MM.1S (cell line): ENCODE results near the gene FA2H.
A peak's percentile ranks its signal among the peaks of the same experiment; 100 is the strongest.

Source experiments
- DNase-seq: peaks from one replicate; pipeline ENCODE4 v3.0.0-alpha.2; 2015
- H2AFZ ChIP-seq: fragments of 300-600 bp; sonication (generic); 2 replicates; pipeline ENCODE4 v1.6.0; 2016; ENCODE audit warnings: antibody characterized with exemption, low read length
- H3F3A ChIP-seq: fragments of 300-600 bp; sonication (generic); 2 replicates; pipeline ENCODE4 v1.6.1; 2016; ENCODE audit warnings: mild to moderate bottlenecking, antibody characterized with exemption, low read length, moderate library complexity, mixed read lengths; ENCODE audit not compliant: insufficient read depth
- H3K27ac ChIP-seq: fragments of 300-600 bp; sonication (generic); 2 replicates; pipeline ENCODE4 v1.5.1; 2016; ENCODE audit warnings: mild to moderate bottlenecking, low read length
- H3K27me3 ChIP-seq: fragments of 300-600 bp; sonication (generic); replicated peaks from 2 replicates; pipeline ENCODE4 v1.6.0; 2016; ENCODE audit warnings: low read length; ENCODE audit not compliant: insufficient read depth
- H3K36me3 ChIP-seq: fragments of 300-600 bp; sonication (generic); replicated peaks from 2 replicates; pipeline ENCODE4 v1.6.1; 2016; ENCODE audit warnings: mild to moderate bottlenecking, low read length, mixed read lengths; ENCODE audit not compliant: insufficient read depth
- H3K4me1 ChIP-seq: fragments of 300-600 bp; sonication (generic); 2 replicates; pipeline ENCODE4 v1.6.1; 2016; ENCODE audit warnings: low read length, mixed read lengths
- H3K4me2 ChIP-seq: fragments of 300-600 bp; sonication (generic); 2 replicates; pipeline ENCODE4 v1.6.0; 2016; ENCODE audit warnings: low read depth, low read length
- H3K4me3 ChIP-seq: fragments of 300-600 bp; sonication (generic); 2 replicates; pipeline ENCODE4 v1.5.1; 2016; ENCODE audit warnings: low read length, mixed read lengths
- H3K79me2 ChIP-seq: fragments of 300-600 bp; sonication (generic); 2 replicates; pipeline ENCODE4 v1.6.1; 2016; ENCODE audit warnings: mixed run types, low read length, mixed read lengths
- H3K9ac ChIP-seq: fragments of 300-600 bp; sonication (generic); 2 replicates; pipeline ENCODE4 v1.6.1; 2016; ENCODE audit warnings: low read length, mixed read lengths
- H3K9me2 ChIP-seq: fragments of 300-600 bp; sonication (generic); replicated peaks from 2 replicates; pipeline ENCODE4 v1.6.1; 2016; ENCODE audit warnings: mild to moderate bottlenecking, low read length, mixed read lengths; ENCODE audit not compliant: insufficient read depth
- H3K9me3 ChIP-seq: fragments of 300-600 bp; sonication (generic); replicated peaks from 2 replicates; pipeline ENCODE4 v1.6.1; 2016; ENCODE audit warnings: mild to moderate bottlenecking, low read length, mixed read lengths; ENCODE audit not compliant: insufficient read depth
- H4K20me1 ChIP-seq: fragments of 300-600 bp; sonication (generic); 2 replicates; pipeline ENCODE4 v1.6.1; 2016; ENCODE audit warnings: mild to moderate bottlenecking, low read length, moderate library complexity, mixed read lengths; ENCODE audit not compliant: insufficient read depth
- EZH2 ChIP-seq: fragments of 300-600 bp; sonication (generic); optimal IDR thresholded peaks from 2 replicates; pipeline ENCODE3; 2017; ENCODE audit warnings: low read depth, mild to moderate bottlenecking, antibody characterized with exemption, low read length, mixed read lengths
- EZH2phosphoT487 ChIP-seq: fragments of 300-600 bp; sonication (generic); IDR thresholded peaks from 2 replicates; pipeline ENCODE4 v1.6.1; 2018; ENCODE audit warnings: antibody characterized with exemption, low read length
- TF ChIP-seq, protein P1 (sequence below): fragments of 300-600 bp; sonication (generic); IDR thresholded peaks from 2 replicates; pipeline ENCODE4 v1.5.1; 2016; ENCODE audit warnings: antibody characterized with exemption, low read length, mixed read lengths

Gene FA2H

DNA sequence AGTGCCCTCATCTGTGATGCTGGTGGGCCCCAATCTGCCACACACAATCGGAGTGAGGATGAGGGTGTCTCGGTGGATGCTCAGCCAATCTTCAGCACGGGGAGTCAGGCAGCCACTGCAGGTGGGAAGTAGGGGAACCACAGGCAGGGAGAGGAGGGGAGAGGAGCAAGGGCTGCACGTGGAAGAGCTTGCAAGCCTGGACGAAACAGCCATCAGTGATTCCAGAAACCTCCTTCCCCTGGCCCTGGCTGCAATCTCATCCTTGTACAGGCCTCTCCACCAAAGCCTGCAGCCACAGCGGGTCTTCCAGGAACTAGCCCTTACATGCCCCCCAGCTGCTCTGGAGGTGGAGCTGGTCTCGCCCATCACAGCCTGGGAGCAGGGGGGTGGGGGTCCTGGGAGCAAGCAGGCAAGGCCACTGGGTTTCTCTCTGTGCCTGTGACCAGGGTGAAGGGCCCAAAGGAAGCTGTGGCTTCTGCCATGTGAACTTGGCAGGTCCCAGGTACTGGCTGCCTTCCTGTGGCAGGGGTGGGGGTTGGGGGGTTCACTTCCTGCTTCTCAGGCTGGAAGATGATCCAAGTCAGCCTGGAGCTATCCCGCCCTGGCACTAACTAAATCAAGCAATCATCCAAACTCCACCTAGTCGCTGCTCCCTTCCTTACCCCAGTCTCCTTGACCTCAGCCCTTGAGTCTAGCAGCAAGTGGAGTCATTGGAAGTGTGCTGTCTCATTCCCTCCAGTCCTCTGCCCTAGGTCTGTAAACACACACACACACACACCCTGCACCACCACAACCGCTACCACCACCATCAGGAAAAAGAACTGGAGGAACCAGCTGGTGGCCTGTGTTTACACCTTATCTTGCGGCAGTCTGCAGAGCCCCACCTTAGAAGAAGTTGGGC, 44.6 kb downstream of the FA2H start:
- Histone ChIP-seq H3K9me3 (no peaks in the 10 kb centered on the region), H3K4me2 (no peak overlapping the region), H3K79me2 (no peaks in the 10 kb centered on the region), H3K9ac (no peak overlapping the region), H3K4me3 (no peak overlapping the region), H3K27me3 (no peaks in the 10 kb centered on the region), H3F3A (no peaks in the 10 kb centered on the region), H2AFZ (no peak overlapping the region), H4K20me1 (no peaks in the 10 kb centered on the region), H3K27ac (no peak overlapping the region), H3K9me2 (no peaks in the 10 kb centered on the region), H3K4me1 (no peaks in the 10 kb centered on the region), H3K36me3 (no peaks in the 10 kb centered on the region)
- no peak for TF ChIP-seq EZH2
- TF ChIP-seq EZH2phosphoT487 = no peak
- TF ChIP-seq, protein P1, sequence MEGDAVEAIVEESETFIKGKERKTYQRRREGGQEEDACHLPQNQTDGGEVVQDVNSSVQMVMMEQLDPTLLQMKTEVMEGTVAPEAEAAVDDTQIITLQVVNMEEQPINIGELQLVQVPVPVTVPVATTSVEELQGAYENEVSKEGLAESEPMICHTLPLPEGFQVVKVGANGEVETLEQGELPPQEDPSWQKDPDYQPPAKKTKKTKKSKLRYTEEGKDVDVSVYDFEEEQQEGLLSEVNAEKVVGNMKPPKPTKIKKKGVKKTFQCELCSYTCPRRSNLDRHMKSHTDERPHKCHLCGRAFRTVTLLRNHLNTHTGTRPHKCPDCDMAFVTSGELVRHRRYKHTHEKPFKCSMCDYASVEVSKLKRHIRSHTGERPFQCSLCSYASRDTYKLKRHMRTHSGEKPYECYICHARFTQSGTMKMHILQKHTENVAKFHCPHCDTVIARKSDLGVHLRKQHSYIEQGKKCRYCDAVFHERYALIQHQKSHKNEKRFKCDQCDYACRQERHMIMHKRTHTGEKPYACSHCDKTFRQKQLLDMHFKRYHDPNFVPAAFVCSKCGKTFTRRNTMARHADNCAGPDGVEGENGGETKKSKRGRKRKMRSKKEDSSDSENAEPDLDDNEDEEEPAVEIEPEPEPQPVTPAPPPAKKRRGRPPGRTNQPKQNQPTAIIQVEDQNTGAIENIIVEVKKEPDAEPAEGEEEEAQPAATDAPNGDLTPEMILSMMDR = no peak
- DNase-seq = no peak

DNA sequence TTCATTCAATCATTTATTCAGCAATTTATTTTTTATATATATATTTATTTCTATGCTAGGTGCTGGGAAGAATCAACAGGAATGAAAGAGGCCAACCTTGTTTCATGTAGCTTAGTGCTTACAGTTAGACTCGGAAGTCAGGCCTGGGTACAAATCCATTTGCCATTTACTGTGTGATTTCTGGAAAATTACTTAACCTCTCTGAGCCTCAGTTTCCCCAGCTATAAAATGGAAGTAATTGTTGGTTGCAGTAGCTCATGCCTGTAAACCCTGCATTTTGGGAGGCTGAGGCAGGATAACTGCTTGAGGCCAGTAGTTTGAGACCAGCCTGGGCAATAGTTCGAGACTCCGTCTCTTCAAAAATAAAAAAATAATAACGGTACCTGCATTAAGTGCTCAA, 46.7 kb downstream of the FA2H start:
- Histone ChIP-seq H3K4me2 (no peak overlapping the region), H3F3A (no peaks in the 10 kb centered on the region), H3K36me3 (no peaks in the 10 kb centered on the region)

DNA sequence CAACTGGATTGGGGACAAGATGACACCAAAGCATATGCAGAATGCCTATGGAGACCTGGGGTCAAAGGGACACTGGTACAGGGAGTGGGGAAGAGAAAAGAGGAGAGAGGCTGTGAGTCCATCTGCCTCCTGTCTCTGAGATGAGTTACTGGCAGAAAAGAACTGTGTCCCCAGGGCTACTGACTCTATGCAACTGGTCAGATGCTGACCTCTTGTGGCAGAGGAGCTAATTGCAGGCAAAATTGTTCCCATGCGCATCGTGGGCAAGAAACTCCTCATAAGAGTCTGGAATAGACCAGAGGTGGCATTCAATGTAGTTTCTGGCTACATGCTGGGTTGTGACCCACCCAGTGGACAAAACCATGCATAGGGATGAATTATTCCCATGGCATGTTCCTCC, 47.9 kb downstream of the FA2H start:
- no peaks in the 10 kb centered on the region for H3F3A ChIP-seq
- no peaks in the 10 kb centered on the region for H4K20me1 ChIP-seq
- no peaks in the 10 kb centered on the region for H3K79me2 ChIP-seq
- H3K4me3 ChIP-seq = no peak overlapping the region
- no peaks in the 10 kb centered on the region for H3K9me2 ChIP-seq
- DNase-seq = peak; percentile 18
- no peaks in the 10 kb centered on the region for H3K27me3 ChIP-seq
- no peaks in the 10 kb centered on the region for H3K36me3 ChIP-seq
- H2AFZ ChIP-seq = no peak overlapping the region
- H3K27ac ChIP-seq = no peak overlapping the region
- no peaks in the 10 kb centered on the region for H3K9me3 ChIP-seq
- no peaks in the 10 kb centered on the region for H3K4me1 ChIP-seq
- no peak overlapping the region for H3K9ac ChIP-seq
- TF ChIP-seq EZH2 (no peak), EZH2phosphoT487 (no peak)
- TF ChIP-seq, protein P1 = peak; percentile 55
- H3K4me2 ChIP-seq = no peak overlapping the region

More for the DNA sequence above, 46.7 kb downstream of the FA2H start:
- no peak overlapping the region for H3K27ac ChIP-seq
- H4K20me1 ChIP-seq = no peaks in the 10 kb centered on the region
- no peaks in the 10 kb centered on the region for H3K27me3 ChIP-seq
- H3K9me3 ChIP-seq = no peaks in the 10 kb centered on the region
- H2AFZ ChIP-seq = no peak overlapping the region
- H3K4me3 ChIP-seq = no peak overlapping the region
- H3K9me2 ChIP-seq = no peaks in the 10 kb centered on the region
- no peak for DNase-seq
- no peaks in the 10 kb centered on the region for H3K4me1 ChIP-seq
- no peaks in the 10 kb centered on the region for H3K79me2 ChIP-seq
- H3K9ac ChIP-seq = no peak overlapping the region
- TF ChIP-seq, protein P1 = no peak
- TF ChIP-seq EZH2 (no peak), EZH2phosphoT487 (no peak)
